ENCODE results near the gene SRGAP3. TPM values are rescaled to one million over a fixed set of nuclear protein-coding genes. Genes with fewer than 3 reads are reported as not detected.

SRGAP3 gene
- total RNA-seq, 1 experiment from 2014 or later, result 0.24 TPM

DNA sequence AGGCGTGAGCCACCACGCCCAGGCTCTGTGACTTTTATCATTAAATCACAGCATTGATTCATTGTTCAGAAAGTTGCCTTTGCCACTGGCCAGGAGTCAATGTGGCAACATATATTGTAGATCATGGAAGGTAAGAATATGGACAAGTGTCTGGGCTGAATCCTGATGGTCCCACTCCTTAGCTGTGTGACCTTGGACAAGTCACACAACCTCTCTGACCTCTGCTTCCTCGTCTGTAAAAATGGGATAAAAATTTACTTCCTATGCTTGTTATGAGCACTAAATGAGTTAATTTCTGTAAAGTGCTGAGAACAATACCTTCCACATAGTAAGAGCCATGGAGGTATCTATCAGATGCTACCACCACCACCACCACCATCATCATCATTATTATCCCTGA lies 182.7 kb downstream of the SRGAP3 start:
- no peaks in the 10 kb centered on the region for H3K27me3 ChIP-seq (replicated peaks)
- no peak overlapping the region for H3K27ac ChIP-seq
- H3K36me3 ChIP-seq, result no peaks in the 10 kb centered on the region
- H3K4me1 ChIP-seq (replicated peaks), result no peaks in the 10 kb centered on the region
- no peak overlapping the region for H3K4me3 ChIP-seq
- DNase-seq (ENCODE audit: low read depth in 1 of 2, low spot score in 2 of 2), result no peak
- H3K9me3 ChIP-seq (replicated peaks), result no peaks in the 10 kb centered on the region

DNA sequence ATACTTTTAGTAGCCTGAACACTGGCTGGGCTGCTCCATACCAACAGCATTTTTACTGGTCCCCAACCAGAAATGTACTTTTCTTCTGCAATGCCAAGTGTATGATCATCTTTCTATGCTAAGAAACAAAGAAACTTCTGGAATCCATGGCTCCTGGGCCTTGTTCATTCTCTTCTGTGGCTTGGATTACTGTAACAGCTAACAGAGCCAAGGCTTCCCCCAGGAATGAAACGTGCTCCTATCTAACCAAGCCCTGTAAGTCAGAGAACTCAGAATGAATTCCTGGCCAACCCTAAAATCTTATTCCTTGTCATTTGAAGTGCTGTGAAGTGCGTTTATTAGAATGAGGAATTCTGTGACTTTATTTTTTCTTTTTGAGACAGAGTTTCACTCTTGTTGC lies 183.3 kb downstream of the SRGAP3 start:
- Histone ChIP-seq H3K27me3 (replicated peaks) (no peaks in the 10 kb centered on the region), H3K36me3 (no peaks in the 10 kb centered on the region), H3K27ac (no peak overlapping the region), H3K4me3 (no peak overlapping the region), H3K4me1 (replicated peaks) (no peaks in the 10 kb centered on the region), H3K9me3 (replicated peaks) (no peaks in the 10 kb centered on the region)
- DNase-seq (ENCODE audit: low read depth in 1 of 2, low spot score in 2 of 2), result no peak

DNA sequence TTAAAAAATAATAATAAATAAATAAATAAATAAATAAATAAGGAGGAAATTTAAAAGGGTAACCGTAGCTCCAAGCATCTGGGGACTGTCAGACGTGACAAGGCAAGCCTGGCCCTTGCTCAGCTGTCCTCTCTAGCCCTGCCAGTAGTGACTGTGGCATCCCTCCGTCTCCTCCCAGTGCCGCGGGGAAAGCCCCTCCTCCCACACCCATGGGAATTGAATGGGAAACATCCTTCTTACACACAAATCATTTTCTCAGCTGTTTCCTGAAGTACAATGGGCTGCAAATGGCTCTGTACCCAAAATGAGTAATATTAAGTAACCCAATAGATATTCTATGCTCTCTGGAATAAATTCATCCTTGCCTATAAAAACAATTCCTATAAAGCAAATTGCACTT lies 184.6 kb downstream of the SRGAP3 start:
- Histone ChIP-seq H3K9me3 (replicated peaks) (no peaks in the 10 kb centered on the region), H3K27ac (no peak overlapping the region), H3K27me3 (replicated peaks) (no peaks in the 10 kb centered on the region), H3K4me3 (no peak overlapping the region), H3K36me3 (no peaks in the 10 kb centered on the region), H3K4me1 (replicated peaks) (no peaks in the 10 kb centered on the region)
- DNase-seq (ENCODE audit: low read depth in 1 of 2, low spot score in 2 of 2), result no peak

DNA sequence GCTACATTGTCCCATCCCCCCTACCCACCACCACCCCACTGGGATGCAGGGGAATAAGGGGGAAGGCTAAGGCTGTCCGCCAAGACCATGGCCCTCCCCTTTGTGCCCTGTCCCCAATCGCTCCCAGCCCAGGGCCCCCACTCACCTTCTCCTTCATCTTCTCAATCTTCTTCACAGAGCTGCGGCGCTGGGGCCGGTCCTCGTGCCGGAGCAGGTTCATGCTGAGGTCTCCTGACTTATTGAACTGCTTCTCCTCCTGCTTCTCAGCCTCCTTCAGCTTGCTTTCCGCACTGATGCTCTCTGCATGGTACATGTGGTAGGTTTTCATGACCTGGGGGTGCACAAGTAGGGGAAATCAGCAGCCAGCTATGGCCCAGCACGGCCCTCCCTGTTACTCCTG lies 185.2 kb downstream of the SRGAP3 start:
- Histone ChIP-seq H3K27me3 (replicated peaks) (no peaks in the 10 kb centered on the region), H3K4me3 (no peak overlapping the region), H3K27ac (no peak overlapping the region), H3K9me3 (replicated peaks) (no peaks in the 10 kb centered on the region), H3K36me3 (no peaks in the 10 kb centered on the region), H3K4me1 (replicated peaks) (no peaks in the 10 kb centered on the region)
- no peak for DNase-seq (ENCODE audit: low read depth in 1 of 2, low spot score in 2 of 2)

DNA sequence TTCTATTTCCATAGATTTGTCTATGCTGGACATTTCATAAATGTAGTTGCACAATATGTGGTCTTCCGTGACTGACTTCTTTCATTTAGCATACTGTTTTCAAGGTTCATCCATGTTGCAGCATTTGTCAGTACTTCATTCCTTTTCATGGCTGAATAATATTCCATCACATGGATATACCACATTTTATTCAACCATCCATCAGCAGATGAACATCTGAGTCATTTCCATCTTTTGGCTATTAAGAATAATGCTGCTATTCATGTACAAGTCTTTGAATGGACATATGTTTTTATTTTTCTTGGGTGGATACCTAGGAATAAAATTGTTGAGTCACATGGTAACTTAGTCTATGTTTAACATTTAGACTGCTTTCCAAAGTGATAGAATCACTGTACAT lies 186.9 kb downstream of the SRGAP3 start:
- Histone ChIP-seq H3K9me3 (replicated peaks) (no peaks in the 10 kb centered on the region), H3K27me3 (replicated peaks) (no peaks in the 10 kb centered on the region), H3K27ac (no peak overlapping the region), H3K4me3 (no peak overlapping the region), H3K4me1 (replicated peaks) (no peaks in the 10 kb centered on the region), H3K36me3 (no peaks in the 10 kb centered on the region)
- DNase-seq (ENCODE audit: low read depth in 1 of 2, low spot score in 2 of 2), result no peak

DNA sequence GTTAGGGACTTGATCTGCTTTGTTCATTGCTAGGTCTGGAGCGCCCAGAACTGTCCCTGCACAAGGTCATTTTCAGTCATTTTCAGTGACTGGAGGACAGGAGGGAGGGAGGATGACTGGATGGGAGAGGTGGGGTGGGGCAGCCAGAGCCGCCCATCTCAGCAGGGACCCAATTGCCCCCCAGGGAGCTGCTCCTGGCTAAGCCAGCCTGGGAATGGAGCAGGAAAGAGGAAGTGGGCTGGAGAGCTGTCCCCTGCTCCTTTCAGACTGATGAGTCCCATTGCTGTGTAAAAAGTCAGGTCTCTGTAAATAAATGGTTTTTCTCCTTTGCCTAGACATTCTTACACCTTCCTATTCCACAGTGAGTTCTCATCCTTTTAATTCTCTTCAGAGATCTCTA lies 187.8 kb downstream of the SRGAP3 start:
- no peak for DNase-seq (ENCODE audit: low read depth in 1 of 2, low spot score in 2 of 2)
- Histone ChIP-seq H3K9me3 (replicated peaks) (no peaks in the 10 kb centered on the region), H3K27me3 (replicated peaks) (no peaks in the 10 kb centered on the region), H3K4me1 (replicated peaks) (no peaks in the 10 kb centered on the region), H3K27ac (no peak overlapping the region), H3K4me3 (no peak overlapping the region), H3K36me3 (no peaks in the 10 kb centered on the region)

DNA sequence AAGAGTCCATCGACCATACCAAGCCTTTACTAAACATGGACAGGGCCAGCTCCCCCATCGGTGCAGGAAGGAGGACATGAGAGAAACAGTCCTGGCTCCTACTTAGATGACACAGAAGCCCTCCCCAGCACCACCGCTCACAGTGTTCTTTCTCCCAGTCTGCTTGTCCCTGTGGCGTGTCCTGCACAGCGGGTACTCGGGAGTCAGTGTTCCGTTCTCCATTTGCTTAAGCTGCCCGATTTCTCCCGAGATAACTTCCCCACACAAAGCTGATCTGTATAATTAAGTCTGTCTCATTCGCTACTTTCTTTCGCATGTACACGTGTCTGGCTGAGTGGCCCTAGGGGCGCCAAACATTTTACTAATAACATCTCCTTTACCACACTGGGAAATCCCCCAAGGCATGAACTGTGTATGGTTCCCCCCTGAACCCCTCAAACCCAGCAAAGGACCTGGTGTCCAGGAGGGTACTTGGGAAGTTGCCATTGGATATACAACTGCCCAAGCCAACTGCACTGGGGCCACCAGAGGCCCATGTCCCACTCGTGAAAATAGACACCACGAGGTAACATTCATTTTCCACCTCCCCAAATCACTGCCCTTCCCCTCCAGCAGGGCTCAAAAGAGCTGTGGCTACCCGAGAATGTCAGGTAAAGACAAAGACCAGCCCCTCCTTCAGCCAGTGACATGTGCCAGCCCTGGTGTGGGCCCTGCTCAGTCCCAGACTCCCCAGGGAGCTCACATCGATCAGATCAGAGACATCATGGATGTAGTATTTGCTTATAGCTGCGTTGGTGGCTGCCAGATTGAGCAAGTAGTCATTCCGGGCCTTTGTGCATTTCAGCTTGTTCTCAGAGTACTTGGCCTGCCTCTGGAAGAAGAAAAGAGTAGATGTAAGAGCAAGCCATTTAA lies 189.7 kb downstream of the SRGAP3 start:
- Histone ChIP-seq H3K27me3 (replicated peaks) (no peaks in the 10 kb centered on the region), H3K9me3 (replicated peaks) (no peaks in the 10 kb centered on the region), H3K36me3 (no peaks in the 10 kb centered on the region), H3K27ac (no peak overlapping the region), H3K4me1 (replicated peaks) (no peaks in the 10 kb centered on the region), H3K4me3 (no peak overlapping the region)
- no peak for DNase-seq (ENCODE audit: low read depth in 1 of 2, low spot score in 2 of 2)

DNA sequence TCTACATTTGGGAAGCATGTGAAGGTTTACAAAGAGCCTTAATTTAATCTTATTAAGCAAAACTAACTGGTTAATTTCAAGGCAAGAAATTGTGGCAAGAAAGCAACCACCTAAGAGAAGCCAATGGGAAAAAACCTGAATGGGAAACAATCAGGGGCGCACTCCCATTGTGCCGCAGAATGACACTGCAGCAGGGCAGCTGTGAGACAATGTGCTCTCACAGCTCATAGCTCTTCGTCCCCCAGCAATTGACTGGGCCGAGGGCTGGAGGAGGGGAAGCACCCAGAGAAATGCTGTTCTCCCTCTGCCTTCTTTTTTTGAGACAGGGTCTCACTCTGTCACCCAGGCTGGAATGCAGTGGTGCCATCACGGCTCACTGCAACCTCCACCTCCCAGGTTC lies 192.9 kb downstream of the SRGAP3 start:
- H3K36me3 ChIP-seq, result no peaks in the 10 kb centered on the region
- no peak overlapping the region for H3K27ac ChIP-seq
- H3K4me1 ChIP-seq (replicated peaks), result no peaks in the 10 kb centered on the region
- no peak overlapping the region for H3K4me3 ChIP-seq
- no peaks in the 10 kb centered on the region for H3K9me3 ChIP-seq (replicated peaks)
- H3K27me3 ChIP-seq (replicated peaks), result no peaks in the 10 kb centered on the region
- no peak for DNase-seq (ENCODE audit: low read depth in 1 of 2, low spot score in 2 of 2)

DNA sequence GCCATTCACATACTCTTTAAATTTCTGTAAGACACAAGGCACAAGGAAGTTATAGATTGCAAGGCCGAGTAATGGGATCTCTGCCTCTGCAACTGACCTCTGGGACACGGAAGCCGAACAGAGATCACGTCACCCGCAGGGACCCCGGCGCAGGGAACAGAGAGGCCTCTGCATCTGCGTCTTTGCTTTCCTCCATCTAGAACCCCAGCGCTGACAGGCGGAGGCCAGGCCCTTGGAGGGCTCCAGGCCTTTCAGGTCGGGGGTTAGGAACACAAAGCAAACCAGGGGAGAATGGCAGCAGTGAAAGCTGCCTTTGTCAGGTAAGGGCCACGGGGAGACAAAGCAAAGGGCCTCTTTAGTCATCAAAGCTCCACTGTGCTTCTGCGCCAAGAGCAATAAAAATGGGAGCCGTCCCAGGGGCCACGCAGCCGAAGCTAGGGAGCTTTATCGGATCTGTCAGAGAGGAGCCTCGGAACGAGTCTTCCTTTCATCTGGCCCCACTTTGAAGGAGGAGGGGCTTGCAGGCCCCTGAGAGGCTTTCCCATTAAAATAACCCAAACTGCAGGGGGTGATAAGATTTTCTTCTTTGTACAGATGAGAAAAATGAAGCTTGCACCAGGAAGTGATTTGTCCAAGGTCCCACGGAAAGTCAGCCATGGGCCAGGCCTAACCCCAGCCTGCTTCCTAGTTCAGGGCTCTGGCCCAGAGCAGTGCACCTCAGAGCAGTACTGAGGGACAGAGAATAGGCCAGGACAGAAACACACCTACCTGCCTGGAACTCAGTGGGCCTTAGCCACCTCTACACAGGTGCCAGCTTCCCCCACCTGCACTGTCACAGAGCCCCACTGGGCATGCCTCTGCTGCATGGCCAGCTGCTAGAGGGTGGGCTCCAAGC lies 201.7 kb downstream of the SRGAP3 start:
- no peak overlapping the region for H3K27ac ChIP-seq
- no peaks in the 10 kb centered on the region for H3K4me1 ChIP-seq (replicated peaks)
- no peaks in the 10 kb centered on the region for H3K9me3 ChIP-seq (replicated peaks)
- H3K4me3 ChIP-seq, result no peak overlapping the region
- H3K27me3 ChIP-seq (replicated peaks), result no peaks in the 10 kb centered on the region
- H3K36me3 ChIP-seq, result no peaks in the 10 kb centered on the region
- no peak for DNase-seq (ENCODE audit: low read depth in 1 of 2, low spot score in 2 of 2)

DNA sequence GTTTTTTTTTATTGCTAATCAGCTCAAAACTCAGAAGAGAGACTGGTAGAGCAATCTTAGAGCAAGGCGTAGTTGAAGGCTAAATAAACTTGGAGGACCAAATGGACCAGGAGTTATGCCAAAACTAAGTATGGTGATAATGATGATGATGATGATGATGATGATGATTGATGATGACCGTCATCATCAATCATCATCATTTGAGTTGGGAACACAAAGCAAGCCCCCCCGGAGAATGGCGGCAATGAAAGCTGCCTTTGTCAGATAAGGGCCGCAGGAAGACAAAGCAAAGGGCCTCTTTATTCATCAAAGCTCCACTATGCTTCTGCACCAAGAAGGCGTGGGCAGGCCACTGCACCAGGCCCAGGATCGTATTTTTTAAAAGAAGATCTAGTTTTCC lies 204.1 kb downstream of the SRGAP3 start:
- Histone ChIP-seq H3K27me3 (replicated peaks) (no peaks in the 10 kb centered on the region), H3K4me1 (replicated peaks) (no peaks in the 10 kb centered on the region), H3K27ac (no peak overlapping the region), H3K36me3 (no peaks in the 10 kb centered on the region), H3K9me3 (replicated peaks) (no peaks in the 10 kb centered on the region), H3K4me3 (no peak overlapping the region)
- DNase-seq (ENCODE audit: low read depth in 1 of 2, low spot score in 2 of 2), result no peak

DNA sequence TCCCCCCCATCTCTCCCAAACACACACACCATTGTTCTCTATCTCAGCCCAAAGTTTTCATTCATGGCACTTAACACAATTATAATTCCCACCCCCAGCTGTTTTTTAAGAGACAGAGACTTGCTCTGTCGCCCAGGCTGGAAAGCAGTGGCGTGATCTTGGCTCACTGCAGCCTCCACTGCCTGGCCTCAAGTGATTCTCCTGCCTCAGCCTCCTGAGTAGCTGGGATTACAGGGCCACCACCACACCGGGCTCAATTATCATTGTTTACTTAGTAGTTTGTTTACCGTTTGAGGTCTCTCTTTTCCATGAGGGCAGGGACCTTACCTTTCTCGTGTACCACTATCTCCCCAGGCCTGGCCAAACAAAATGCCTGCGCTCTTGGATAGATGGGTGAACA lies 206.4 kb downstream of the SRGAP3 start:
- no peaks in the 10 kb centered on the region for H3K4me1 ChIP-seq (replicated peaks)
- 0 out of 2 replicates have a peak, but pooled peaks cover 4% of the 10 kb centered on the region for H3K27me3 ChIP-seq (replicated peaks)
- DNase-seq (ENCODE audit: low read depth in 1 of 2, low spot score in 2 of 2), result no peak
- H3K4me3 ChIP-seq, result no peak overlapping the region
- H3K27ac ChIP-seq, result no peak overlapping the region
- no peaks in the 10 kb centered on the region for H3K36me3 ChIP-seq
- H3K9me3 ChIP-seq (replicated peaks), result no peaks in the 10 kb centered on the region

DNA sequence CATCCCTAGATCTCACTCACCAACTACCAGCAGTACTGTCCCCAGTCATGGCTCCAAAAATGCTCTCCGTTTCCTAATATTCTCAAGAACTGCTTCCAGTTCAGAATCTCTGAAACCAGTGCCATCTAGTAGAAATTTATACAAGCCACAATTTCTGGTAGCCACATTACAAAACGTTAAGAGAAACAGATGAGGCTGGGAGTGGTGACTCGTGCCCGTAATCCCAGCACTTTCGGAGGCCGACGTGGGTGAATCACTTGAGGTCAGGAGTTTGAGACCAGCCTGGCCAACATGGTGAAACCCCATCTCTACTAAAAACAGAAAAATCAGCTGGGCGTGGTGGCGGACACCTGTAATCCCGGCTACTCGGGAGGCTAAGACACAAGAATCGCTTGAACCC lies 207.8 kb downstream of the SRGAP3 start:
- H3K4me3 ChIP-seq, result no peak overlapping the region
- peaks cover 3% of the 10 kb centered on the region; the same call in 1 of the 2 replicates for H3K4me1 ChIP-seq (replicated peaks)
- H3K36me3 ChIP-seq, result no peaks in the 10 kb centered on the region
- H3K27me3 ChIP-seq (replicated peaks), result 0 out of 2 replicates have a peak, but pooled peaks cover 4% of the 10 kb centered on the region
- no peak overlapping the region for H3K27ac ChIP-seq
- no peaks in the 10 kb centered on the region for H3K9me3 ChIP-seq (replicated peaks)
- DNase-seq (ENCODE audit: low read depth in 1 of 2, low spot score in 2 of 2), result no peak

DNA sequence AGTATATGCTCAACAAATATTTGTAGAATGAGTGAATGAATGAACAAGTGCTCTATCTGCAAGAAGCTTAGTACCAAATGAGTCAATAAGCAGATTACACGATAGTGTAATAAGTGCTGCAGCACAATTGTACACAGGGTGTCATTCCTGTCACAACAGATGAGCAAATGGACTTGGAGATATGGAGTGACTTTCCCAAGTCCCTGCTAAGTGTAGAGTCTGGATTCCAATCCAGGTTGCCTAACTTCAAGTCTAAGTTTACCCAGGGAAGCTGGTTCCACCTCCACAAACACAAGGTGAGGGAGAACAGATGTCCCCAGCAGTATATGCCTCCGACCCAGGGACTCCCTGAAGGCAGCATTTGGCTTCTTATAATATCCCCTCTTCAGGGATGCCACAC lies 208.4 kb downstream of the SRGAP3 start:
- Histone ChIP-seq H3K4me1 (replicated peaks) (peaks cover 3% of the 10 kb centered on the region; the same call in 1 of the 2 replicates), H3K36me3 (no peaks in the 10 kb centered on the region), H3K4me3 (no peak overlapping the region), H3K27ac (no peak overlapping the region), H3K27me3 (replicated peaks) (0 out of 2 replicates have a peak, but pooled peaks cover 4% of the 10 kb centered on the region), H3K9me3 (replicated peaks) (no peaks in the 10 kb centered on the region)
- no peak for DNase-seq (ENCODE audit: low read depth in 1 of 2, low spot score in 2 of 2)

DNA sequence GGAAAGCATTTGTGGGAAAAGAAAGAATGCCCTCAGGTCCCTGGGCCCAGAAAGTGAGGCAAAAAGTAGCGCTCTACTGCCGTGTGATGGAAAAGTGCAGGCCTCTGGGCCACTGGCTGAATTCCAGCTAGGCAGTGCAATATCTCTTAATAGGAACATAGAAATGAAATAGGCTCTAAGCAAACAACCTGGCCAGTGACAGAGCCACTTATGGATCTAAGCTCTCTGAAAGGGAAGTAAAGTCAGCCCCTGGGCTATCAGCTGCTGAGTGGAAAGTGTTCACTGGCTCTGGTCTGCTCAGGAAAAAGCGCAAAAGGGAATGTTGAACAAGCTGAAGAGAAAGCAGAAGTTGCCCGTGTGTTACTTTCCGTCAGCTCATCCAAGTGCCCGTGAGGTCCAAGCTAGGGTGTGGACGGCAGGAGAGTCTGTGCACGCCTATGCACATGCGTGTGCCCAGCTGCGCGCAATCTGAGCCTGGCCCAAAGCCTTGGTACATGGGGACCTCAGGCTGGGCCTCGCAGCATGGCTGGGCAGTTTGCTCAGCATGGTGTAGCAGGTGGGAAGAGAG lies 212.2 kb downstream of the SRGAP3 start:
- H3K4me3 ChIP-seq, result no peak overlapping the region
- no peak for DNase-seq (ENCODE audit: low read depth in 1 of 2, low spot score in 2 of 2)
- no peak overlapping the region for H3K27ac ChIP-seq

More for the DNA sequence above, 212.2 kb downstream of the SRGAP3 start:
- H3K27me3 ChIP-seq (replicated peaks), result 0 out of 2 replicates have a peak, but pooled peaks cover 4% of the 10 kb centered on the region
- H3K36me3 ChIP-seq, result no peaks in the 10 kb centered on the region
- H3K4me1 ChIP-seq (replicated peaks), result peaks cover 3% of the 10 kb centered on the region; the same call in 1 of the 2 replicates
- H3K9me3 ChIP-seq (replicated peaks), result no peaks in the 10 kb centered on the region

All from SJSA1 (cell line).